ENCODE measurements around the gene IGFL2. TPM values are rescaled to one million over a fixed set of nuclear protein-coding genes. Genes with fewer than 3 reads are reported as not detected.
"Not testable (repeated sequence)": the region's sequence is repeated elsewhere in the genome, so short reads cannot be mapped to it uniquely, and the experiment has no call there.

The IGFL2 gene
- total RNA-seq (2014; rRNA removed; shearing (Covaris generic)), result not detected in 2 replicates
- 0.18 TPM in 1 of 2 replicates, not detected in the other for polyA plus RNA-seq (2015; cell fraction: cytosol; rRNA removed)
- polyA plus RNA-seq (2015; cell fraction: nucleus; rRNA removed), result 1.2 TPM in 1 of 2 replicates, not detected in the other

DNA sequence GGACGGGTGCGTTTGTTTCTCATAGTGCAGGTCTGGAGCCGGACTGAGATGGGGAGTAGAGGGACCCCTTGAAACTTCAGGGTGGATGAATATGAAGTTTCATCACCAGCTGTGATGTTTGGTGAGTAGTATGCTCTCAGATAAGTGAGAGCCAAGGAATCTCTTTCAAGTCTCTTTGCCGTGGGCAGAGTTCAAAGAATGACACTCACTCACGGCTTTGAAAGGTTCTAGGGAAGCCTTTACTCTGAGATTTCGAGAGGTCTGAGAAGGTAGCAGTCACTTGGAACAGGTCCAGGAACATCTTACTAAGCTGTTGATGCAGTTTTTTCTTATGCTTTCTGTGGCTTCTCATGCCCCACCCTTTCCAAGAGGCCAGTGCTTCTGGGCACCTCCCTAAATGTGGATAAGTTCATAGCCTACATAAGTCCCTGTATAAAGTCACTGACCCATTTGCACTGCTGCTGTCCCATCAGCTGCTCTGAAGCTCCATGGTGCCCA is at the start of gene IGFL2:
Gene IGFL2, plus strand, starts transcription at position 448 of the 498 bp plus-strand sequence. Its CDS starts 41 bp downstream, at position 489.
- DNase-seq (ENCODE audit: low read depth, low spot score), result no peak
- in situ Hi-C loops (cut with HindIII; ENCODE audit: low pct_unique_long_range_greater_than_20kb, low sequenced_read_pairs), result no loop called here

DNA sequence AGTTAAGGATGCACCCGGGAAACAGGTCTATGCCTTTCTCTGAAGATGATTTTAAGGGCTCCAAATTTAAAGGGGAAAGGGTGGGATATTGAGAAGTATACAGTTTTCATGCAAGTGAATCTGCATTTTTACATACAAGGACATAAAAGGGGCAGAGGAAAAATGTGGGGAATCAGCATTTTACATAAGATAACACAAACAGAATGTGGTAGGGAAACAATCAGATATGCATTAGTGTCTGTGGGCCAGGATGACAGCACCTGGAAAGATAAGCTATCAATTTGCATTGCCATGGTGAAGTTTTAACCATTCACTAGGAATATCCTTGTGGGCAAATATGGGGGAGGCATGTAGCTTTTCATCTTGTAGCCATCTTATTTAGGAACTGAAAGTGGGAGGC is 47.7 kb upstream of the IGFL2 start:
- in situ Hi-C loops (cut with HindIII; ENCODE audit: low pct_unique_long_range_greater_than_20kb, low sequenced_read_pairs), result no loop called here
- no peak for DNase-seq (ENCODE audit: low read depth, low spot score)

DNA sequence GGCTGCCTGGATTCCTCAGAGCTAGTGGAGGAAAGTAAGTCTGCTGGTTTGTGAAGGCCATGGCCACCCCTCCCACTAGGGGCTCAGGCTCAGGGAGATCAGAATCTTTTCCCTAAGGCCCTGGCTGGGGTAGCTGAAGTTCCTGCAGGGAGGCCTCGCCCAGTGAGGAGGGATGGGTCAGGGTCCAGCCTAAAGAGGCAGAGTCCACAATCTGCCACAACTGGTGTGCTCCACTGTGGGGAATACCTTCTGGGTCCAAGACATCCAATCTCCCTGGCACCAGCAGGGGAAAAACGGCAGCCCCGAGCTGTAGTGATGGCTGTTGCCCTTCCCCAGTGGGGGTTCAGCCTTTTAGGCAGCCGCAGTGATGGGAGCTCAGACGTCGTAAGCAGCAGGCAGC is 46.7 kb upstream of the IGFL2 start:
- in situ Hi-C loops (cut with HindIII; ENCODE audit: low pct_unique_long_range_greater_than_20kb, low sequenced_read_pairs), result no loop called here
- no peak for DNase-seq (ENCODE audit: low read depth, low spot score)

DNA sequence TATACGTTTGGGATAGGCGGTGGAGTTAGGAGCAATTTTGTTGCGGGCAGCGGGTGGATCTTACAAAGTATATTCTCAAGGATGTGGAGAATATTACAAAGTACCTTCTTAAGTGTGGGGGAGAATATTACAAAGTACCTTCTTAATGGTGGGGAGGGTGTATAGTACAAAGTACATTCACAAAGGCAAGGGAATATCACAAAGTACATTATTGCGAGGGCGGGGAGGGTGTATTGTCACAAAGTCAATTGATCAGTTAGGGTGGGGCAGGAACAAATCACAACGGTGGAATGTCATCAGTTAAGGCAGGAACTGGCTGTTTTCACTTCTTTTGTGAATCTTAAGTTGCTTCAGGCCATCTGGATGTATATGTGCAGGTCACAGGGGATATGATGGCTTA is 45.7 kb upstream of the IGFL2 start:
- in situ Hi-C loops (cut with HindIII; ENCODE audit: low pct_unique_long_range_greater_than_20kb, low sequenced_read_pairs); DNase-seq (ENCODE audit: low read depth, low spot score): not testable (repeated sequence)

DNA sequence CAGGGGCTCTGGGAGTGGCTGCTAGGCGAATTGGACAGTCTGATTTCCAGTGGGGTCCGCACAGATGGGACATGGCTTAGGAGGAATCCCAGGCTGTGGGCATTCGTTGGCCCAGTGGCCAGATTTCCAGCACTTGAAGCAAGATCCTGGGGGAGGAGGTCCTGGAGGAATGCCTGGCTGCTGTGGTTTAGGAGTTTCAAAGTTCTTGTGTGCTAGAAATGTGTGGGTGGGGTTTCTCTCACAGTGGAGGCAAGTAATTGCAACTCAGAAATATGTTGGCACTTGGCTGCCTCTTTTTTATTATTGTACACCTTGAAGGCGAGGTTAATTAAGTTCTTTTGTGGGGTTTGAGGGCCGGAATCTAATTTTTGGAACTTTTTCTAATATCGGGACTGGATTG is 40.7 kb upstream of the IGFL2 start:
- in situ Hi-C loops (cut with HindIII; ENCODE audit: low pct_unique_long_range_greater_than_20kb, low sequenced_read_pairs), result no loop called here
- DNase-seq (ENCODE audit: low read depth, low spot score), result no peak

DNA sequence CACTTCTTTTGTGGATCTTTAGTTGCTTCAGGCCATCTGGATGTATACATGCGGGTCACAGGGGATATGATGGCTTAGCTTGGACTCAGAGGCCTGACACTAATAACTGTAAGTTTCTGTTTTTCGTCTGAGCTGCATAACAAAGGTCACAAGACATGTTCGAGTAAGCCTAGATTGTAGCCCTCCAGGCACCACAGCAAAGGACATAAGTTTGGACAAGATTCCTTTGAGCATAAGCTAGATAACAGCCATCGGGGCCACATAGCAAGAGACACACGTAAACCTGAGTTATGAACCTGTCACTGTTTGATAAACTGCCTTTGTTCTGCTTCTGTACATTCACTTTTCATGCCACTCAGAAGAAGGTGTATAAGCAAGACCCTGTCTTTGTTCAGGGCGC is 38.2 kb upstream of the IGFL2 start:
- DNase-seq (ENCODE audit: low read depth, low spot score), result peak; percentile 6
- in situ Hi-C loops (cut with HindIII; ENCODE audit: low pct_unique_long_range_greater_than_20kb, low sequenced_read_pairs), result no loop called here

DNA sequence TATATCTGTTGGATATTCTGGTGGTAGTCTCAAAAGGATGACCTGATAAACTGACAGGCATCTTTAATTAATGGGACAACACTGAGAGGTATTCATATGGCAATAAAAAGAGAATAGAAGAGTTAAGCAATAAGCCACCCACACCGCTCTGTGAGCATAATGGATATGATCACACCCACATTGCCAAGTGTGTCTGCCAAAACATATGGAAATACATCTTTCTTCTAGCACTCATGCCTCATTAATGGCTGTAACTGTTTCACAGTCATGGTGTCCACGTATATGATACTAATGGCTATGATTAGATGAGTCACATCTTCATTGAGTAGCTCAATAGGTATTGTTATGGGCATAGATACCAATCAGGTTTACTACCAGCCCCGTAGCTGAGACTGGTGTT is 36.7 kb upstream of the IGFL2 start:
- in situ Hi-C loops (cut with HindIII; ENCODE audit: low pct_unique_long_range_greater_than_20kb, low sequenced_read_pairs), result no loop called here
- no peak for DNase-seq (ENCODE audit: low read depth, low spot score)

DNA sequence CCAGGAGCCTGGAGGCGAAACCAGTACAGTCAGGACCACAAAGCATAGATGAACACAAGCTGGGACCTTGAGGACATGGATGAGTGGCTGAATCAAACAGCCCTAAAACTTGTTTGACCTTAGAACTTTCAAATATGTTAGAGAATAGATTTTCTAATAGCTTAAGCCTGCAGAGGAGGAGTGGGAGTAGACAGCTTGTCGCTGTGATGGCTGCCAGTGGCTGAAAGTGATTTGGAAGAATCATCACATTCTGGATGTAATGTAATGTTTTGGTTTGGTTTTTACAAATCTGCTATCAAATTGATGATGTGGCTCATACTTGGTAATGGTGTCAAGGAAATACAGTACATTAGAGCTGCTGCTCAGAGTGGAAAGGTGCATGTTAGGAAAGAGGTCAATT is 35.5 kb upstream of the IGFL2 start:
- in situ Hi-C loops (cut with HindIII; ENCODE audit: low pct_unique_long_range_greater_than_20kb, low sequenced_read_pairs), result no loop called here
- DNase-seq (ENCODE audit: low read depth, low spot score), result no peak

DNA sequence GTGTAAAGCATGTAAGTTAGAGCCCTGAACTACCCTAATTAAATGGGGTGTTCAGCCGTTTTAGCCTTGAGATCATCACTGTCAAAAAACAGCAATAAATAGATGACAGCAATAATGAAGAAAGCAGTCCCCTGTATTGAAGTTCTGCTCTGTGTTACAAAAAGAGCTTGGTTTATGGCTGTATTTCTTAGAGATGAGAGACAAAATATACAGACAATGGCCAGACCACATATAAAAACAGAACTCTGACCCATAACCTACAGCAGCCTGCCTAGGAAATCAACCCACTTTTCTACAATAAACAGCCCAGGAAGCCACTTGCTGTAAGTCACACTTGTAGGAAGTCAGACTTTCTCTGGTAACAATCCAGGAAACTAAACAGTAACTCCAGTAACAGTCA is 34.3 kb upstream of the IGFL2 start:
- DNase-seq (ENCODE audit: low read depth, low spot score), result no peak
- in situ Hi-C loops (cut with HindIII; ENCODE audit: low pct_unique_long_range_greater_than_20kb, low sequenced_read_pairs), result no loop called here

DNA sequence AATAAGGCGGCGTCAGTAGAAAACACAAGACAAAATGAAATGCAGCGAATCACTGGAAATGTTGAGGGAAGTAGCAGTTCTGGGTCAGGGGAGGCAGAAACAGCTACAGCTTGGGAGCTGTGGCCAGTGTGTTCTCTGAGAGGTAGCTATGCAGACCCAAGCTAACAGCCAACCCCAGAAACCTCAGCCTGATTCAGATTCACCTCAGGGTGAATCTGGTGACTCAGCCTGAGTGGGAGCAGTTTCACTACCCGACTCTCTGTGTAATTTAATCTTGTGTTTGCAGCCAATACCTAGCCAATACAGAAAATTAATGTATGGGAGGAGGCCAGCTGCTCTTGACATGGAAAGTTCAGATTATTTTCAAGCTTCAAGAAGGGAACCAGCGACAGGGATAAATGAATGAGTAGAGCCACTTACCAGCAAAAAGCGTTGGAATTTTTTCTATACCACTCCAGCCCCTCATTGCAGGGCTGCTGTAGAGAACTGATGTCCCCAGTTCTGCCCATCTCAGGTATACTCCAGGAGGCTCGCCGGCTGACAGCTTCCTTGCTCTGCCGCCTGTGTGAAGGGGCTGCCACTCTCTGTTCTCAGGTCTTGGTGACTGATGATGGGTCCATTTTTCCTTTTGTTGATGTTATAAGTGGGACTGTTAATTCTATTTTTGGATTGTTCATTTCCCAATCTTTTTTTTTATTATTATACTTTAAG is 32.5 kb upstream of the IGFL2 start:
- in situ Hi-C loops (cut with HindIII; ENCODE audit: low pct_unique_long_range_greater_than_20kb, low sequenced_read_pairs), result no loop called here
- peak; percentile 43 for DNase-seq (ENCODE audit: low read depth, low spot score)

DNA sequence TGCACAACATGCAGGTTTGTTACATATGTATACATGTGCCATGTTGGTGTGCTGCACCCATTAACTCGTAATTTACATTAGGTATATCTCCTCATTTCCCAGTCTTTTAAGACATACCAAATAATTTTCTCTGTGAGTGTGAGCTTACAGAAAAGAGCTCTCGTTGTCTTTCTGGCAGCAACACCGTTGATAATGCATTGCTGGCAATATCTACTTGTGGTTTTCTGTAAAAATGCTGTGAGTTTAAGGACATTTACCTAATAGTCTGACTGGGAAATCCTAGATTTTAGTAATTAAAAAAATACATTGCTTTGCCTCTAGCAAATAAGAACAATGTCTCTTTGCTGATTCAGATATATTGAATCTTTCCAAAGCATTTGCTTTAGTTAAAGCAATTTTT is 31.9 kb upstream of the IGFL2 start:
- in situ Hi-C loops (cut with HindIII; ENCODE audit: low pct_unique_long_range_greater_than_20kb, low sequenced_read_pairs), result no loop called here
- DNase-seq (ENCODE audit: low read depth, low spot score), result no peak

DNA sequence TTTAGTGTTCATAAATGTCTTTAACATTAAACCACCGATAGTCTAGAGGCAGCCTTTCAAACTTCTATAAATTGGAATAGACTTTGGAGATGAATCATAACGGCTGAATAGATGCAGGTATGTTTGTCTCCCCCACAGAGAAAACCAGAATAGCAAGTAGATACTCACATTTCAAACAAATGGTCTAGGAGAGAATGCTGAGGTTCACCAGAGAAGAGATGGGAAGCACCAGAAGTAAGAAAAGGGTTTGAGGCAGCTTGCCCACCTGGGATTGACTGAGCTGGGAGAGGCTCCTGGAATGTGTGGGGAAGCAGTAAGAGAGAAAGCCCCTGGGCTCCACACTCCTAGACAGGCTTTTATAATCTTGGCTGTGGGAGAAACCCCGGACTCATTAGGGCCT is 29.9 kb upstream of the IGFL2 start:
- DNase-seq (ENCODE audit: low read depth, low spot score), result no peak
- in situ Hi-C loops (cut with HindIII; ENCODE audit: low pct_unique_long_range_greater_than_20kb, low sequenced_read_pairs), result no loop called here

DNA sequence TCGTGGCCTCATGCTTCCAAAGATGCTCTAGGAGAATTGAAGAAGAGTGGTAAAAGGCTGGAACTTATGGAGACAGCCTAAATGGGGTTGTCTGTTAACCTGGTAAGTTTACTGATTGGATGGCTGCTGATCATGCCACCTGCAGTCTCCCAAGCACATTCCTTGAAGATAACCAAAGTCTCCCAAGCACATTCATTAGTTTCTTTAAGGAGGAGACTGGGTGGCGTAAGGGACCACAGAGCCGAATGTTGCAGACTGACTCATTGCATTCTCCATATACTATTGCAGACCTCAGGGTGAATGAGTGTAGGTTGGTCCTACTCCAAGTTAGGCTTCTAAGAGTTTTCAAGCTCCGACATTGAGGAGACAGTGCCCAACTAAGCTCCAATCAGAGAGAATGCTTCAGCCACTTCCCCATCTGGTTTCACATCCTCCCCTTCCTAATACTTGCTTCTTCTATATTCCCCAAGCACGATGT is 23.4 kb upstream of the IGFL2 start, which contains the start of gene IGFL3:
Gene IGFL3, minus strand, starts transcription at position 51 of the 478 bp plus-strand sequence. Its CDS starts 39 bp downstream, at position 12.
- in situ Hi-C loops (cut with HindIII; ENCODE audit: low pct_unique_long_range_greater_than_20kb, low sequenced_read_pairs), result no loop called here
- no peak for DNase-seq (ENCODE audit: low read depth, low spot score)

DNA sequence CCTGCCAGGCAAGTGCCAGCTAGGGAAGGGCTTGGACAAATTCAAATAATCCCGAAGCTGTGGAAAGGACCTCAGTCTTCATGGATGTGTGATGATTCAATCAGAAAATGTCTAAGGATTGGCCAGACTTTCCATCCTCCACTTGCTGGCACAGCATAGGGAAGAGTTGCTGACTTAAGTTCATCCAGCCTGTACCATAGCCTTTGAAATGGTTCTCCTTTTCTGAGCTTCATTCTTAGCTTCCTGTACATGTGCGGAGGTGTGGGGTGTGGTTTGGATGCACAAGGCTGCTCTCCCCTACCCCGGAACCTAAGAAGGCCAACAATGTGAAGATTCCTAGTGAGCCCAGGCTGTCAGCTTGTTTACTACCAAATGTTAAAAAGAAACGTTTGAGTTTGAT is 22.6 kb upstream of the IGFL2 start:
- in situ Hi-C loops (cut with HindIII; ENCODE audit: low pct_unique_long_range_greater_than_20kb, low sequenced_read_pairs), result no loop called here
- no peak for DNase-seq (ENCODE audit: low read depth, low spot score)

DNA sequence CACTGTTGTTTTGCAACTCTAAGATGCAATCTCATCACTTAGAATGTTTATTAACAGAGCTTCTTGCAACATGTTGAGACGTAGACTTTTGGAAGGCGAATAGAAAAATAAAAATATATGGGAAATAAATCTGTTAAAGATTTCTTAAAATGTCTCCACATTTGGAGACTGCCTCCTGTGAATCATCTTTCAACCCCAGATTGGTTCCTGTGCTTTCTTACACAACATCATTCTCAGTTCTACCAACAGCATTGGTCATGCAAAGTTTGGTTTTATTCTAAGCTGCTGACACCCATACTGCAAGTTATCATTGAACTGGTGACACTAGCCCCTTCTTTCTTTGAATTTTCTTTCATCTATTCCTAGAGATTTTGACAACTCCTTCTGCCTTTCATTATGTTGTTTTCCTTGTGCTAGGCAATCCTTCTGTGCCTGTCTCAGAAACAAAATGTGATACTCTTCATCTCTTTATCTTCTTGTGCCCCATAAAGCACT is 21.9 kb upstream of the IGFL2 start:
- no peak for DNase-seq (ENCODE audit: low read depth, low spot score)
- in situ Hi-C loops (cut with HindIII; ENCODE audit: low pct_unique_long_range_greater_than_20kb, low sequenced_read_pairs), result no loop called here

DNA sequence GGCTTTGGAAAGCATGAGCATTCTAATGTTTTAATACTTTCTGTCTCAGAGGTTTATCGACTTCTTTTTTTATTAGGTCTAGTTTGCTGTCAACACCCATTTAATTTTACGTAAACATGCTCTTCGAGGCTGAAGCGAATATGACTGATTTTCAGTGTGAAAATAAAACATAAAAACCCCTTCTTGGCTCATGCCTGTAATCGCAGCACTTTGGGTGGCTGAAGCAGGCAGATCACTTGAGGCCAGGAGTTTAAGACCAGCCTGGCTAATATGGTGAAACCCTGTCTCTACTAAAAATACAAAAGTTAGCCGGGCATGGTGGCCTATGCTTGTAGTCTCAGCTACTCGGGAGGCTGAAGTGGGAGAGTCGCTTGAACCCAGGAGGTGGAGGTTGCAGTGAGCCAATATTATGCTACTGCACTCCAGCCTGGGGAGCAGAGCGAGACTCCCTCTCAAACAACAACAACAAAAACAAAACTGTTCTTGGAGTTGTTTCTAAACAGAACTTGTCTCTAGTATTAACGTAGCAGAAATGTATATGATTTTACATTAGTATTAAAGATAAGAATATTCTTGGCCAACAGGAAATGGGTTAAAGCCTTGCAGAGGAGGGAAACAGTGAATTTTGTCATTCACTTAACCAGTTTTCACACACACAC is 16.4 kb upstream of the IGFL2 start:
- in situ Hi-C loops (cut with HindIII; ENCODE audit: low pct_unique_long_range_greater_than_20kb, low sequenced_read_pairs), result no loop called here
- DNase-seq (ENCODE audit: low read depth, low spot score), result no peak

DNA sequence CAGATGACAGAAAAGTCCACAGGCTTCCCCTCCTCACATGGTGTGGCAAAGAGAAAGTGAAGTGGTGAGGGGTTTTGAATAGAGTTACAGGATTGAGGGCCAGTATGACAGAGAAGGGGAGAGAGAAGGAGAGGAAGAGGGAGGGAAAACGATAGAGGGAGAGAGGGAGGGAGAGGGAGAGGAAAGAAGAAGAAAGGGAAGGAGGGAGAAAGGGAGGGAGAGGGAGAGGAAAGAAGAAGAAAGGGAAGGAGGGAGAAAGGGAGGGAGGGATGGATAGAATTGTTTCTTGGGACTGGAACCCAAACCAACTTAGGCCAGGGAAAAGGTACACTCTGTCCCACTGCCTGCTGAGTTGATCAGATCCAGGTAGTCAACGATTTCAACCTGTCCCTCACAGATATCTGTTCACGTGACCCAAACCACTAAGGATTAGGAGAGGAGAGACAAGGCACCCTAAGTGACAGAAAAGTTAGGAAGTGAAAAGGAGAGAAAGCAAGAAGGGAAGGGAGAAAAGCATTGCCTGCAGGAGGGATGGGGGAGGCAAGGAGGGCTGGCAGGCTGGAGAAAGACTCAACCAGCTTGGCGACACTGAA is 15.4 kb upstream of the IGFL2 start:
- no peak for DNase-seq (ENCODE audit: low read depth, low spot score)
- in situ Hi-C loops (cut with HindIII; ENCODE audit: low pct_unique_long_range_greater_than_20kb, low sequenced_read_pairs), result no loop called here

DNA sequence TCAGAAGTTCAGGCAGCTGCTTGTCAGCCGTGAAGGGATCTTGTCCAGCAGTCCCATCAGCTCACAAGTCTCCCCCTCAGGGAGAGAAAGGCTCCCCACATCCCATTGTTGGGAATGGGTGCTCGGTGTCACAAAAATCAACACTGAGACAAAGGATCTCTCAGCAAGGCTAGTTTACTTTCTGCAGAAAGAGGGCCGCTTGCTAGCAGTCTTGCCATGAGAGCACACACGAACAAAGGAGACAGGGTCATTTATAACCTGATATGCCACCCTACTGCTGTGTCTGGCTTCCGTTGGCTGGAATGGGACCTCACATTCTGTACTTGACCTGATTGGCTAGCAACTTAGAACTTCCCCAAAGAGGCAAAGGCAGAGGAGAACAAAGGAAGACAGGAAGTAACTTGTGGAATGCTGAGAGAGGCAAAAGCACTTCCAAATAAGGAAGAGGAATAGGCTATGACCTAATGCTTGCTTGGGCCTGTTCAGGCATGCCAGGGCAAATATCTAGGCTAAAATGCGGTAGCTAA is 14.9 kb upstream of the IGFL2 start:
- peak; percentile 41 for DNase-seq (ENCODE audit: low read depth, low spot score)
- in situ Hi-C loops (cut with HindIII; ENCODE audit: low pct_unique_long_range_greater_than_20kb, low sequenced_read_pairs), result no loop called here

All from SK-MEL-5 (cell line).